ENCODE data around the gene POLR3C.
A peak's percentile ranks its signal among the peaks of the same experiment; 100 is the strongest.

Gene POLR3C

DNA sequence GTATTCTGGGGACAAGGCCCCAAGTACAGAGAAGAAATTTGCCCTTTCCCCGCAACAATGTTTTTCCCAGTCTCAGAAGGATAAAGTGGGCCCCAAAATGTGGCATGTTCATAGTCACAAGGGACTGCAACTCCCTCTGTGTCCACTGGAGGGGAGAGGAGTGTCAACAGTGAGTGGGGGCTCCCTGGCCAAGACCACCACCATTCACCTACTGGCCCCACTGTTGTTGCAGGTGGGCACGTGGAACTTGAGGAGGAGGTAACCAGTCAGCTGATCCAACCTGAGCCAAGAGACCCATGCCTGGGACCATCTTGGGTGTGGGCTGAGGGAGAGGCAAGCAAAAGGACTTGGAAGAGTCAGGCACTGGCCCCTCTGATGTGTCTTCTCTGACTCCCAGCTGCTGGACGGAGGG lies 22.2 kb downstream of the POLR3C start:
- Histone ChIP-seq H3K36me3 (replicated peaks; ENCODE audit: low read depth, low read length) (peaks cover 75% of the 10 kb centered on the region), H3K4me1 (ENCODE audit: low read length) (peaks cover 32% of the 10 kb centered on the region), H3K9ac (ENCODE audit: low read length) (peak overlapping the region; percentile 97), H3K9me3 (ENCODE audit: insufficient read depth, low read length) (no peaks in the 10 kb centered on the region), H3K79me2 (ENCODE audit: low read length) (peaks cover 4% of the 10 kb centered on the region; the same call in 1 of the 2 replicates), H3K27me3 (ENCODE audit: low read depth, low read length) (no peaks in the 10 kb centered on the region), H2AFZ (ENCODE audit: low read depth, low read length) (peak overlapping the region; percentile 69), H4K20me1 (ENCODE audit: insufficient read depth, low read length) (no peaks in the 10 kb centered on the region), H3K4me2 (ENCODE audit: low read length) (peak overlapping the region; percentile 99), H3K27ac (ENCODE audit: low read length) (peak overlapping the region; percentile 96), H3K4me3 (ENCODE audit: low read length) (peak overlapping the region; percentile 86)
- TF ChIP-seq EZH2phosphoT487 (IDR thresholded peaks at IDR 0.05; ENCODE audit: low read depth) = no peak
- TF ChIP-seq, protein P1, sequence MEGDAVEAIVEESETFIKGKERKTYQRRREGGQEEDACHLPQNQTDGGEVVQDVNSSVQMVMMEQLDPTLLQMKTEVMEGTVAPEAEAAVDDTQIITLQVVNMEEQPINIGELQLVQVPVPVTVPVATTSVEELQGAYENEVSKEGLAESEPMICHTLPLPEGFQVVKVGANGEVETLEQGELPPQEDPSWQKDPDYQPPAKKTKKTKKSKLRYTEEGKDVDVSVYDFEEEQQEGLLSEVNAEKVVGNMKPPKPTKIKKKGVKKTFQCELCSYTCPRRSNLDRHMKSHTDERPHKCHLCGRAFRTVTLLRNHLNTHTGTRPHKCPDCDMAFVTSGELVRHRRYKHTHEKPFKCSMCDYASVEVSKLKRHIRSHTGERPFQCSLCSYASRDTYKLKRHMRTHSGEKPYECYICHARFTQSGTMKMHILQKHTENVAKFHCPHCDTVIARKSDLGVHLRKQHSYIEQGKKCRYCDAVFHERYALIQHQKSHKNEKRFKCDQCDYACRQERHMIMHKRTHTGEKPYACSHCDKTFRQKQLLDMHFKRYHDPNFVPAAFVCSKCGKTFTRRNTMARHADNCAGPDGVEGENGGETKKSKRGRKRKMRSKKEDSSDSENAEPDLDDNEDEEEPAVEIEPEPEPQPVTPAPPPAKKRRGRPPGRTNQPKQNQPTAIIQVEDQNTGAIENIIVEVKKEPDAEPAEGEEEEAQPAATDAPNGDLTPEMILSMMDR (IDR thresholded peaks at IDR 0.05; ENCODE audit: low read depth, low read length) = peak; percentile 83

DNA sequence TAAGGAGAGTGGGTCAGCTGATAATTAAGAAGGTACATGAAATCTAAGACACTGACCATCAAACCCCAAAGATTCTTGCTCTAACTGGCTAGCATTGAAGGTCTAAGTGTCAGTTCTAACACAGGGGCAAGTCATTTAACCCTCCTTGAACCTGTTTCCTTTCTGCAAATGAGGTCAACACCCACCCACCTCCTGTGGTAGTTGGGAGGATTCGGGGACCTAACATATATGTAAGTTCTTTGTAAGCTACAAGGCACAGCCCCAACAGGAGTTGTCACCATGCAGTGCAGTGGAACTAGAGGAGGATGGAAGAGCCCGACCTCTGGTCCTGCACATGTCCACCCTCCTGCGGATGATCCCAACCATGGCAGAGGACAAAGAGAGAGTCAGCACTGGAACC lies 23.8 kb downstream of the POLR3C start:
- peaks cover 62% of the 10 kb centered on the region for H3K36me3 ChIP-seq (replicated peaks; ENCODE audit: low read depth, low read length)
- peaks cover 32% of the 10 kb centered on the region for H3K4me1 ChIP-seq (ENCODE audit: low read length)
- H3K4me3 ChIP-seq (ENCODE audit: low read length) = no peak overlapping the region
- no peak overlapping the region for H2AFZ ChIP-seq (ENCODE audit: low read depth, low read length)
- no peaks in the 10 kb centered on the region for H4K20me1 ChIP-seq (ENCODE audit: insufficient read depth, low read length)
- H3K27ac ChIP-seq (ENCODE audit: low read length) = no peak overlapping the region
- no peaks in the 10 kb centered on the region for H3K9me3 ChIP-seq (ENCODE audit: insufficient read depth, low read length)
- no peak for TF ChIP-seq EZH2phosphoT487 (IDR thresholded peaks at IDR 0.05; ENCODE audit: low read depth)
- TF ChIP-seq, protein P1 (IDR thresholded peaks at IDR 0.05; ENCODE audit: low read depth, low read length) = no peak
- peaks cover 4% of the 10 kb centered on the region; the same call in 1 of the 2 replicates for H3K79me2 ChIP-seq (ENCODE audit: low read length)
- no peak overlapping the region for H3K9ac ChIP-seq (ENCODE audit: low read length)
- H3K4me2 ChIP-seq (ENCODE audit: low read length) = no peak overlapping the region
- H3K27me3 ChIP-seq (ENCODE audit: low read depth, low read length) = no peaks in the 10 kb centered on the region

DNA sequence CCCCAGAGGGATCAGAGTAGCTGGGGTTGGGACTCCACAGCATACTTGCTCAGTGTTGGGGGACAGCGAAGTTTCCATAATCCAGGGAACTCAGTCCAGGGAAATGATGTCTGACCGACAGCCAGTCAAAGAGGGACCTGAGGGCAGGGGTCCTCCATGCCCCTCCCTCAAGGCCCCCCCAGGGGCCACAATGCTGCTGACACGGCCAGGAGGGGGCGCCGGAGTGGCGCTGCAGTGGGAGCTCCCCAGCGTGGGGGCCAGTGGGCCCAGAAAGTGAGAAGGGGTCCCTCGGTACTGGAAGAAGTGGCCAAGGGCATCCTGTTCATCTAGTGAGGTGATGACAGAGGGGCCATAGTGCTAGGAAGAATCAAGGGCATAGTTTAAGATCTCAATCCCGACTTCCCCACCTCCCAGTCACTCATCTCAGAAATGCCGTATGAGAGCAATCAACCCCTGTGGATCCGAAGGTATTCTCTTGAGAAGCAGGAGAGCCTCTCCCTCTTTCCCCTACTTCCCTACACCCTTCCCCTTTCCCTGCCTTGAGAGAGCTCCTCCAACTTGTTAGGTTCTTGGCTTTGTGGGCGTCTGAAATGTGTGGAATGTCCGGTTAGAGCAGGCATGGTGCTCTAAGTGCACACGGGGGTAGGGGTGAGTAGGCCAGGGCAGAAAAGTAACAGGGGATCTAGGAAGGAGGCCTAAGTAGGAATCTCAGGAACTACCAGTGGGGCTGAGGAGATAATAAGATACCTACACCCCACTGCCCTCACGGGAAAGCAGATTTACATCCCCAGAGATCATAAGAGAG lies 25.6 kb downstream of the POLR3C start:
- Histone ChIP-seq H3K27me3 (ENCODE audit: low read depth, low read length) (no peaks in the 10 kb centered on the region), H3K36me3 (replicated peaks; ENCODE audit: low read depth, low read length) (peaks cover 59% of the 10 kb centered on the region), H4K20me1 (ENCODE audit: insufficient read depth, low read length) (no peaks in the 10 kb centered on the region), H3K4me2 (ENCODE audit: low read length) (no peak overlapping the region), H2AFZ (ENCODE audit: low read depth, low read length) (no peak overlapping the region), H3K9me3 (ENCODE audit: insufficient read depth, low read length) (no peaks in the 10 kb centered on the region), H3K4me3 (ENCODE audit: low read length) (no peak overlapping the region), H3K9ac (ENCODE audit: low read length) (no peak overlapping the region), H3K79me2 (ENCODE audit: low read length) (peaks cover 4% of the 10 kb centered on the region; the same call in 1 of the 2 replicates), H3K27ac (ENCODE audit: low read length) (no peak overlapping the region), H3K4me1 (ENCODE audit: low read length) (peaks cover 16% of the 10 kb centered on the region)
- TF ChIP-seq, protein P1 (IDR thresholded peaks at IDR 0.05; ENCODE audit: low read depth, low read length) = peak; percentile 73
- TF ChIP-seq EZH2phosphoT487 (IDR thresholded peaks at IDR 0.05; ENCODE audit: low read depth) = no peak

DNA sequence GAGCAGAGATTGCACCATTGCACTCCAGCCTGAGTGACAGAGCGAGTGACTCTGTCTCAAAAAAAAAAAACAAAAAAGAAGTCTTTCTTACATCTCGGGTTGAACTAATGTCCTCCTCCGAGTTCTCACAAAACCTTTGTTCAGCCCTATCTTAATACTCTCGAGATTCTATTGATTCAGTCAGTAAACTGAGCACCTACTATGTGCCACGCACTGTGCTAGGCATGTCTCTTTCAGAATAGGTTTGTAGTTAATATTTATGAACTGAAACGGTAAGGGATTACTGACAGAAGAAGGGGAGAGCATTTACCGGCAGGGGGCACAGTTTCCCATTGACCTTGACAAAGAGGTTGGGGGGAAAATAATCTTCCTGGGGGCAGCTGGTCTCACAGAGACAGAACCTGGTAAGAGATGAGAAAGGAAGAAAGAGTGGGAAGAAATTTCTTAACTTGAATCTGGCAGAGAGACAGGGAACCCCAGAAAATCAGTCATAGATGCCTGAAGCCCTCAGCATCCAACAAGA lies 31.5 kb downstream of the POLR3C start:
- Histone ChIP-seq H3K9ac (ENCODE audit: low read length) (no peak overlapping the region), H3K36me3 (replicated peaks; ENCODE audit: low read depth, low read length) (peaks cover 33% of the 10 kb centered on the region), H4K20me1 (ENCODE audit: insufficient read depth, low read length) (no peaks in the 10 kb centered on the region), H3K27me3 (ENCODE audit: low read depth, low read length) (no peaks in the 10 kb centered on the region), H3K4me1 (ENCODE audit: low read length) (peaks cover 13% of the 10 kb centered on the region), H3K79me2 (ENCODE audit: low read length) (peaks cover 8% of the 10 kb centered on the region), H3K4me3 (ENCODE audit: low read length) (no peak overlapping the region), H3K4me2 (ENCODE audit: low read length) (no peak overlapping the region), H2AFZ (ENCODE audit: low read depth, low read length) (no peak overlapping the region), H3K27ac (ENCODE audit: low read length) (no peak overlapping the region), H3K9me3 (ENCODE audit: insufficient read depth, low read length) (no peaks in the 10 kb centered on the region)
- no peak for TF ChIP-seq EZH2phosphoT487 (IDR thresholded peaks at IDR 0.05; ENCODE audit: low read depth)
- TF ChIP-seq, protein P1 (IDR thresholded peaks at IDR 0.05; ENCODE audit: low read depth, low read length) = peak; percentile 86

Data from OCI-LY3 (cell line).